K562 (cell line): Measurements from ENCODE around the gene HMG20B. TPM values are rescaled to one million over a fixed set of nuclear protein-coding genes. Genes with fewer than 3 reads are reported as not detected.
A peak's percentile ranks its signal among the peaks of the same experiment; 100 is the strongest.

Experiments
- ADNP ChIP-seq: fragments of 200-800 bp; sonication (Bioruptor generic); IDR thresholded peaks from 2 replicates; pipeline ENCODE4 v1.6.1; 2016; ENCODE audit warnings: missing genetic modification characterization, missing compliant biosample characterization
- AFF4 ChIP-seq: sonication (generic); formaldehyde crosslinking; IDR thresholded peaks from 2 replicates; pipeline ENCODE4 v1.8.0; 2023; ENCODE audit warnings: mild to moderate bottlenecking, missing genetic modification reagents
- CBX1 ChIP-seq: sonication (generic); IDR thresholded peaks from 2 replicates; pipeline ENCODE4 v1.6.1; 2016; ENCODE audit warnings: antibody characterized with exemption, low read depth, mild to moderate bottlenecking
- E2F5 ChIP-seq: sonication (generic); formaldehyde crosslinking; IDR thresholded peaks from 2 replicates; pipeline ENCODE4 v1.8.0; 2022; ENCODE audit warnings: mild to moderate bottlenecking, missing genetic modification reagents
- E2F6 ChIP-seq, 2 experiments: IDR thresholded peaks; 2 replicates each; pipeline ENCODE4 v1.6.1; 2011; ENCODE audit warnings: borderline replicate concordance in 1 of 2, control low read depth in 1 of 2, low read depth in 1 of 2, low read length in 1 of 2, mild to moderate bottlenecking in 1 of 2, mixed read lengths in 1 of 2, moderate library complexity in 1 of 2; ENCODE audit not compliant: insufficient read depth in 1 of 2, insufficient read length in 1 of 2, poor library complexity in 1 of 2, severe bottlenecking in 1 of 2; ENCODE audit errors: extremely low read depth in 1 of 2
- EP400 ChIP-seq: fragments of 450-650 bp; IDR thresholded peaks from 2 replicates; pipeline ENCODE4 v1.6.1; 2017; ENCODE audit warnings: antibody characterized with exemption, mild to moderate bottlenecking, moderate library complexity
- RBFOX2 ChIP-seq: fragments of 200-400 bp; formaldehyde crosslinking; IDR thresholded peaks from 2 replicates; pipeline ENCODE4 v1.6.1; 2017; ENCODE audit warnings: low read depth, mild to moderate bottlenecking, low read length, moderate library complexity
- RFX1 ChIP-seq: fragments of 450-650 bp; IDR thresholded peaks from 2 replicates; pipeline ENCODE4 v1.6.1; 2016; ENCODE audit warnings: mild to moderate bottlenecking, moderate library complexity
- SMAD4 ChIP-seq: fragments of 250-450 bp; sonication (Bioruptor Pico); conservative IDR thresholded peaks from 2 replicates; pipeline ENCODE4 v1.8.0; 2021; ENCODE audit warnings: inconsistent platforms, mild to moderate bottlenecking, moderate library complexity
- SMARCC2 ChIP-seq: fragments of 450-650 bp; IDR thresholded peaks from 2 replicates; pipeline ENCODE4 v1.6.1; 2017; ENCODE audit warnings: antibody characterized with exemption, moderate library complexity, mild to moderate bottlenecking, low read depth
- SRSF7 ChIP-seq: fragments of 200-400 bp; formaldehyde crosslinking; optimal IDR thresholded peaks from 2 replicates; pipeline ENCODE3; 2017; ENCODE audit warnings: mild to moderate bottlenecking, low read depth, low read length
- TRIM24 ChIP-seq, 2 experiments: fragments of 450-650 bp; IDR thresholded peaks; 2 replicates each; pipeline ENCODE4 v1.6.1; 2016
- ZNF174 ChIP-seq: fragments of 250-450 bp; sonication (Bioruptor Pico); IDR thresholded peaks from 2 replicates; pipeline ENCODE4 v1.4.0; 2020; ENCODE audit warnings: mild to moderate bottlenecking
- ZNF239 ChIP-seq: fragments of 250-450 bp; sonication (Bioruptor Pico); IDR thresholded peaks from 2 replicates; pipeline ENCODE4 v1.4.0; 2020; ENCODE audit warnings: mild to moderate bottlenecking
- ZNF57 ChIP-seq: fragments of 450-650 bp; formaldehyde crosslinking; IDR thresholded peaks from 2 replicates; pipeline ENCODE4 v1.4.0; 2020; ENCODE audit warnings: mild to moderate bottlenecking, moderate library complexity
- polyA plus RNA-seq, 8 experiments: library from polyadenylated mRNA; depleted of rRNA in 4 of 8; stranded (reverse) in 5 of 8; unstranded in 3 of 8; fragments of >200 nt; fragmentation: Nextera tagmentation in 2 of 8; fragmentation: Illumina TruSeq in 1 of 8; extraction: Ambion mirVana in 2 of 8; extraction: Trizol in 1 of 8; gene quantifications; 2 replicates each; pipeline versions ENCODE4 v1.2.1 to v1.2.3, GENCODE V29; 2011 to 2014; ENCODE audit warnings: inconsistent platforms in 1 of 8, missing spikeins in 1 of 8
- total RNA-seq, 7 experiments: library from RNA; depleted of rRNA in 6 of 7; stranded (reverse); fragments of >200 nt in 6 of 7; fragmentation: Illumina TruSeq in 2 of 7; extraction: Trizol in 2 of 7; gene quantifications; 2 replicates each; pipeline versions ENCODE4 v1.2.1 to v1.2.3, GENCODE V29; 2011 to 2021; ENCODE audit warnings: low replicate concordance in 1 of 7
- TF ChIP-seq, protein P1 (sequence below): fragments of 250-450 bp; sonication (Bioruptor Pico); IDR thresholded peaks from 2 replicates; pipeline ENCODE4 v1.5.0; 2022; ENCODE audit warnings: mild to moderate bottlenecking
- TF ChIP-seq, protein P2 (sequence below): fragments of 450-650 bp; IDR thresholded peaks from 2 replicates; pipeline ENCODE4 v1.7.0; 2016; ENCODE audit warnings: borderline replicate concordance

Gene HMG20B
- total and polyA plus RNA-seq, 9 of the 15 experiments (the other 6 are each of a cell fraction or from before 2014, with no cell fraction given): 0.35 to 172 (median 38.6) TPM

GRCh38 chr19:3612901-3613741 lies 40.4 kb downstream of the HMG20B start (continued):
- TF ChIP-seq E2F5 (CRISPR knock-in tag): no peak
- TF ChIP-seq ZNF174 (CRISPR knock-in tag): no peak
- TF ChIP-seq TRIM24 (IDR thresholded peaks at IDR 0.05): no peak
- TF ChIP-seq ADNP (tag): no peak
- TF ChIP-seq EP400: peak; percentile 67; the same call in 1 of the 2 replicates
- no peak for TF ChIP-seq ZNF239 (CRISPR knock-in tag)
- peak; percentile 61; the same call in 1 of the 2 replicates for TF ChIP-seq CBX1
- peak; percentile 99 for TF ChIP-seq E2F6 (IDR thresholded peaks at IDR 0.05; ENCODE audit: borderline replicate concordance in 1 of 2, extremely low read depth in 1 of 2, insufficient read depth in 1 of 2, insufficient read length in 1 of 2, low read depth in 1 of 2, low read length in 1 of 2, poor library complexity in 1 of 2, severe bottlenecking in 1 of 2)
- peak; percentile 72 for TF ChIP-seq RBFOX2
- TF ChIP-seq, protein P1, sequence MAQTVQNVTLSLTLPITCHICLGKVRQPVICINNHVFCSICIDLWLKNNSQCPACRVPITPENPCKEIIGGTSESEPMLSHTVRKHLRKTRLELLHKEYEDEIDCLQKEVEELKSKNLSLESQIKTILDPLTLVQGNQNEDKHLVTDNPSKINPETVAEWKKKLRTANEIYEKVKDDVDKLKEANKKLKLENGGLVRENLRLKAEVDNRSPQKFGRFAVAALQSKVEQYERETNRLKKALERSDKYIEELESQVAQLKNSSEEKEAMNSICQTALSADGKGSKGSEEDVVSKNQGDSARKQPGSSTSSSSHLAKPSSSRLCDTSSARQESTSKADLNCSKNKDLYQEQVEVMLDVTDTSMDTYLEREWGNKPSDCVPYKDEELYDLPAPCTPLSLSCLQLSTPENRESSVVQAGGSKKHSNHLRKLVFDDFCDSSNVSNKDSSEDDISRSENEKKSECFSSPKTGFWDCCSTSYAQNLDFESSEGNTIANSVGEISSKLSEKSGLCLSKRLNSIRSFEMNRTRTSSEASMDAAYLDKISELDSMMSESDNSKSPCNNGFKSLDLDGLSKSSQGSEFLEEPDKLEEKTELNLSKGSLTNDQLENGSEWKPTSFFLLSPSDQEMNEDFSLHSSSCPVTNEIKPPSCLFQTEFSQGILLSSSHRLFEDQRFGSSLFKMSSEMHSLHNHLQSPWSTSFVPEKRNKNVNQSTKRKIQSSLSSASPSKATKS: no peak
- TF ChIP-seq, protein P2, sequence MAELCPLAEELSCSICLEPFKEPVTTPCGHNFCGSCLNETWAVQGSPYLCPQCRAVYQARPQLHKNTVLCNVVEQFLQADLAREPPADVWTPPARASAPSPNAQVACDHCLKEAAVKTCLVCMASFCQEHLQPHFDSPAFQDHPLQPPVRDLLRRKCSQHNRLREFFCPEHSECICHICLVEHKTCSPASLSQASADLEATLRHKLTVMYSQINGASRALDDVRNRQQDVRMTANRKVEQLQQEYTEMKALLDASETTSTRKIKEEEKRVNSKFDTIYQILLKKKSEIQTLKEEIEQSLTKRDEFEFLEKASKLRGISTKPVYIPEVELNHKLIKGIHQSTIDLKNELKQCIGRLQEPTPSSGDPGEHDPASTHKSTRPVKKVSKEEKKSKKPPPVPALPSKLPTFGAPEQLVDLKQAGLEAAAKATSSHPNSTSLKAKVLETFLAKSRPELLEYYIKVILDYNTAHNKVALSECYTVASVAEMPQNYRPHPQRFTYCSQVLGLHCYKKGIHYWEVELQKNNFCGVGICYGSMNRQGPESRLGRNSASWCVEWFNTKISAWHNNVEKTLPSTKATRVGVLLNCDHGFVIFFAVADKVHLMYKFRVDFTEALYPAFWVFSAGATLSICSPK: no peak
- peak; percentile 88 for TF ChIP-seq SMAD4 (CRISPR knock-in tag)
- TF ChIP-seq AFF4: no peak
- TF ChIP-seq SMARCC2: no peak
- TF ChIP-seq RFX1: no peak
- no peak for TF ChIP-seq SRSF7
- TF ChIP-seq ZNF57: no peak
